GM21576 (cell line): Measurements from ENCODE around the gene CDH11.

Source experiments
- ATAC-seq: cut with Tn5 transposase; IDR thresholded peaks from one replicate; pipeline ENCODE4 v1.9.1; 2021; ENCODE audit warnings: mild to moderate bottlenecking, moderate library complexity; ENCODE audit not compliant: unreplicated experiment

Gene CDH11

GRCh38 chr16:65121870-65122723, at the start of gene CDH11:
Gene CDH11 (minus strand): TSS chr16:65122063. CDS start chr16:65004869, 117,194 bp downstream.
- no peak for ATAC-seq

GRCh38 chr16:65154321-65154720, 32.5 kb upstream of the CDH11 start:
- no peak for ATAC-seq

- ATAC-seq: no peak
These were observed 31.7 kb upstream of the CDH11 start for GRCh38 chr16:65153365-65154105.

GRCh38 chr16:65148804-65149203, 26.9 kb upstream of the CDH11 start:
- no peak for ATAC-seq

- ATAC-seq: no peak
These were observed 20.4 kb upstream of the CDH11 start for GRCh38 chr16:65142276-65142675.

GRCh38 chr16:65136681-65137080, 14.8 kb upstream of the CDH11 start:
- ATAC-seq: no peak

- ATAC-seq: no peak
These were observed 5.2 kb upstream of the CDH11 start for GRCh38 chr16:65126845-65127624.

GRCh38 chr16:65125871-65126270, 4.0 kb upstream of the CDH11 start:
- ATAC-seq: no peak

GRCh38 chr16:65125322-65125721, 3.5 kb upstream of the CDH11 start:
- no peak for ATAC-seq

GRCh38 chr16:65124596-65124995, 2.7 kb upstream of the CDH11 start:
- no peak for ATAC-seq

GRCh38 chr16:65124212-65124548, 2.3 kb upstream of the CDH11 start:
- ATAC-seq: no peak

GRCh38 chr16:65123396-65124211, 1.7 kb upstream of the CDH11 start:
- ATAC-seq: no peak

GRCh38 chr16:65122724-65123395, 997 bp upstream of the CDH11 start:
- no peak for ATAC-seq

GRCh38 chr16:65120831-65121721, 787 bp downstream of the CDH11 start:
- ATAC-seq: no peak

GRCh38 chr16:65120461-65120830, 1.4 kb downstream of the CDH11 start:
- no peak for ATAC-seq

GRCh38 chr16:65119901-65120401, 1.9 kb downstream of the CDH11 start:
- ATAC-seq: no peak

- no peak for ATAC-seq
These were observed 2.4 kb downstream of the CDH11 start for GRCh38 chr16:65119435-65119834.

GRCh38 chr16:65118871-65119270, 3.0 kb downstream of the CDH11 start:
- no peak for ATAC-seq
